Fibroblast of lung (primary cell): Measurements from ENCODE around the gene PUSL1.
"Not testable (repeated sequence)": the region's sequence is repeated elsewhere in the genome, so short reads cannot be mapped to it uniquely, and the experiment has no call there.

ENCODE experiments used
- EZH2 ChIP-seq: IDR thresholded peaks from 2 replicates; pipeline ENCODE4 v1.5.1; 2012; ENCODE audit warnings: low read length, control low read depth, mild to moderate bottlenecking; ENCODE audit errors: missing control alignments
- TF ChIP-seq, protein P1 (sequence below), 2 donors: IDR thresholded peaks in 1 of 2; conservative IDR thresholded peaks in 1 of 2; 1 replicate in 1 of 2; 2 replicates in 1 of 2; pipeline ENCODE4 v1.5.1; 2011 to 2012; ENCODE audit warnings: low read length in 2 of 2, control low read depth in 1 of 2, inconsistent platforms in 1 of 2, low read depth in 1 of 2, mild to moderate bottlenecking in 1 of 2

DNA sequence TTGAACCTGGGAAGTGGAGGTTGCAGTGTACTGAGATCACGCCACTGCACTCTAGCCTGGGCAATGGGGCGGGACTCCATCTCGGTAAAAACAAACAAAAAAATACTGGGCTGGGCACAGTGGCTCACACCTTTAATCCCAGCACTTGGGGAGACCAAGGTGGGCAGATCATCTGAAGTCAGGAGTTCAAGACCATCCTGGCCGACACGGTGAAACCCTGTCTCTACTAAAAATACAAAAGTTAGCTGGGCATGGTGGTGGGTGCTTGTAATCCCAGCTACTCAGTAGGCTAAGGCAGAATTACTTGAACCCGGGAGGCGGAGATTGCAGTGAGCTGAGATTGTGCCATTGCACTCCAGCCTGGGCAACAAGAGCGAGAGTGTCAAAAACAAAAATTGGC lies 7.8 kb downstream of the PUSL1 start:
- TF ChIP-seq, protein P1, sequence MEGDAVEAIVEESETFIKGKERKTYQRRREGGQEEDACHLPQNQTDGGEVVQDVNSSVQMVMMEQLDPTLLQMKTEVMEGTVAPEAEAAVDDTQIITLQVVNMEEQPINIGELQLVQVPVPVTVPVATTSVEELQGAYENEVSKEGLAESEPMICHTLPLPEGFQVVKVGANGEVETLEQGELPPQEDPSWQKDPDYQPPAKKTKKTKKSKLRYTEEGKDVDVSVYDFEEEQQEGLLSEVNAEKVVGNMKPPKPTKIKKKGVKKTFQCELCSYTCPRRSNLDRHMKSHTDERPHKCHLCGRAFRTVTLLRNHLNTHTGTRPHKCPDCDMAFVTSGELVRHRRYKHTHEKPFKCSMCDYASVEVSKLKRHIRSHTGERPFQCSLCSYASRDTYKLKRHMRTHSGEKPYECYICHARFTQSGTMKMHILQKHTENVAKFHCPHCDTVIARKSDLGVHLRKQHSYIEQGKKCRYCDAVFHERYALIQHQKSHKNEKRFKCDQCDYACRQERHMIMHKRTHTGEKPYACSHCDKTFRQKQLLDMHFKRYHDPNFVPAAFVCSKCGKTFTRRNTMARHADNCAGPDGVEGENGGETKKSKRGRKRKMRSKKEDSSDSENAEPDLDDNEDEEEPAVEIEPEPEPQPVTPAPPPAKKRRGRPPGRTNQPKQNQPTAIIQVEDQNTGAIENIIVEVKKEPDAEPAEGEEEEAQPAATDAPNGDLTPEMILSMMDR (conservative IDR thresholded peaks at IDR 0.05 in 1 of 2, IDR thresholded peaks at IDR 0.05 in 1 of 2; ENCODE audit: low read depth in 1 of 2, low read length in 2 of 2): not testable (repeated sequence)
- TF ChIP-seq EZH2: not testable (repeated sequence)
